ENCODE results near the gene LIFR.

LIFR gene

GRCh38 chr5:38465061-38465460 lies 91.4 kb downstream of the LIFR start:
- peak; percentile 23 for DNase-seq

GRCh38 chr5:38463634-38464521 lies 92.6 kb downstream of the LIFR start:
- no peak for DNase-seq

DNA sequence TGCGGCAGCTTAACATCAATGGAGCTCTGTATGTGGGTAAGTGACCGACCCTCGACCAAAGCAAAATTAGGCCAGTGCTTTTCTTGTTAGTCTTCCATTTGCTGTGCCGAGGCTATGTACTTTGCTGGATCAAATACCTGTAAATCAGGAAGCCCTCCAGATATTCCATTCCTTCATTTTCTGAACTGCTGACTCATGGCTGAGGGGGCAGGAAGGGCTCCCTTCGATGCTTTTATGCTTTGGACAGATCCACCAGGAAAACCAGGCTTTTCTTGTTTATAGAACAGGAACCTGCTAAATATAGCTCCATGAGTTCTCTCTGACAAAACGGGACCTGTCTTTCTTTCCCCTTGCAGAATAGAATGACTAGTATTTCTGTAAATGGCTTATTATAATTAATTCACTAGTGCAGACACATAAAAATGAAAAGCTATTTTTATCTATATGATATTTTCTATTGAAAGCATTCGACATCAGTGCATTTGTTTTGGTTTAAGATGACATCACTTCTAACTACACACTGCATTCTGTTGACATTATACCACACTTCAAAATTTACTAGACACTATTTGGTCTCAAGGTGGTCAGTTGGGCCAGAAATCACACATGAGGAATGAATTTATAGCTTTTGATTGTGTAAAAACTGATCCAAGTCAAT lies 93.3 kb downstream of the LIFR start:
- no peak for DNase-seq

- DNase-seq: no peak
These were observed 98.3 kb downstream of the LIFR start for GRCh38 chr5:38458174-38458573.

GRCh38 chr5:38456657-38457399 lies 99.6 kb downstream of the LIFR start:
- no peak for DNase-seq

- DNase-seq: no peak
These were observed 100.6 kb downstream of the LIFR start for GRCh38 chr5:38455796-38456330.

GRCh38 chr5:38453921-38454320 lies 102.5 kb downstream of the LIFR start:
- DNase-seq: no peak

- no peak for DNase-seq
These were observed 102.9 kb downstream of the LIFR start for GRCh38 chr5:38453506-38453905.

- DNase-seq: no peak
These were observed 104.2 kb downstream of the LIFR start for GRCh38 chr5:38452201-38452600.

DNA sequence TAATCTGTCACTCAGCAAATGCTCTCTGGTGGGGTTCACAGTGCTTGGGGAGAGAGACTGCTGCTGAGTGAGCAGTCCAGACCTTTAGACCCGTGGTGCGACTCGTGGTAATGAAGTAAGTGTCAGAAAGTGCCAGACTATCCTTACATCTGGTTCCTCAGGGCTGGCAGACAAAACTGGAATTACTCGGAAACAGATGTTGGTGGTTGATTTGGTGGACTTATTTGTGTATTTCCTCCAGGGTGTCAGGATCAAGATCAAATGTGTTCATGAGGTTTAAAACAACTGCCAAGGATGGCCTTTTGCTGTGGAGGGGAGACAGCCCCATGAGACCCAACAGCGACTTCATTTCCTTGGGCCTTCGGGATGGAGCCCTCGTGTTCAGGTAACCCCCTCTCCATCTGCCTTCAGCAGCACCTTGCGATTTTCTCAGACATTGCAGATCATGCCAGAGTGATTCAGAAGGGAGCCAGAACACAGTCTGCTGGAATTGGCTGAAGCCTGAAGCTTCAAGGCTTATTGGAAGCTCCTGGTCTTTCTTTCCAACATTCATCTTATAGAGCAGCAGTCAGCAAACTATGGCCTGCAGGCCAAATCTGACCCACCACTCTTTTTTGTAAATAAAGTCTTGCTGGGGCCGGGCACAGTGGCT lies 105.2 kb downstream of the LIFR start:
- no peak for DNase-seq

DNA sequence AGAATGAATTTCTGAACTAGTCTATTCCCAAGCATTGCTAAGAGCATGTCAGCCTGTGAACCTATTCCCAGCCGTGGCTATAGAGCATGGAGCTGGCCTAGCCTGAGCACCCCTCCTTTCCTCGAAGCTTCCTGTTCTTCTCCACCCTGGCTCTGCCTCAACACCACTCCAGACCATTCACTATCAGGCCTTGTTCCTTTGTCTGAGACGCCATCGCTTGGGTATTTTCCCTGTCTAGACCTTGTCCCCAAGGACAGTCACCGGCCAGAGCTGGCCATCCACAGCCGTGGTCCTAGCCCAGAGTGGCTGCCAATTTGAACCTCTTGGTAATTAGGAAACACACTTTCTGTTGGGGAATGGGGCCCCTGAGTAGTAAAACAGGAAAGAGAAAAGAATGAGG lies 105.8 kb downstream of the LIFR start:
- DNase-seq: no peak

- no peak for DNase-seq
These were observed 107.7 kb downstream of the LIFR start for GRCh38 chr5:38448568-38449350.

DNA sequence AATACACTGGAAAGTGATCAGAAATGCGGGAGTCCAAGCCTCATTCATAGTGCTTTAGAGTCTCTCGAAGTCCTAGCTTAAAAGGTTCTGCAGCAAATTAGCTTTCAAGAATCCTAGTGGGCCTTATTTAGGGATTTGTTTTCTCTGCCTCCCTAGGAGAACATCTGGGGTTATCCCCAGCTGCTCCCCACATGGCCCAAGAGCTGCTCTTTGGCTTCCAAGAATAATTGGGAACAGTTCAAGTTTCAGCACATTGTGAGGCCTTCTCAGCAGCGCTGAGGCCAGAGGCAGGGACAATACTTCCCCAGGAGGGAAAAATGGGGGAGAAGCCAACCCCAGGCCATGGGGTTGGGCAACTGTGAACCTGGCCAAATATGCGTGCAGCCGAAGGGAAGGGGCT lies 108.7 kb downstream of the LIFR start:
- DNase-seq: no peak

- DNase-seq: no peak
These were observed 109.4 kb downstream of the LIFR start for GRCh38 chr5:38447056-38447455.

GRCh38 chr5:38446029-38446522 lies 110.4 kb downstream of the LIFR start:
- DNase-seq: no peak

GRCh38 chr5:38445374-38446028 lies 110.9 kb downstream of the LIFR start:
- DNase-seq: no peak

DNA sequence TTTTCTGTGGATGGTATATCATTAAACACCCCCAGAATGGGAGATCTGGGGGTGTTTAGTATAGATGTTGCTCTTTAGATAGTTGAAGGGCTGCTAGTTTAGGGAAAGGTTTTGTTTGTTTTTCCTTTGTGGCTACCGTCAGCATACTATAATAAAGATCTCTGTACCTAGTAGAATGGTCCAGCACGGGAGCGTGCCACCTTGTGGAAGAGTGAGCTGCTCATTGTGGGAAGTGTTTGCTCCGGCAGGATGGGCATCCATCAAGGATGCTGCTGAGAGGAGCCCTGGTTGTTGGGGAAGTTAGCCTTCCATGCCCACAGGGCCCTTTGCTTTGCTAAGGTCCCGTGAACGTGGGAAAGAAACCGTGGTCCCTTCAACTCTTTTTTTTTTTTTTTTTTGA lies 113.1 kb downstream of the LIFR start:
- DNase-seq: no peak

- no peak for DNase-seq
These were observed 114.2 kb downstream of the LIFR start for GRCh38 chr5:38442247-38442573.

DNA sequence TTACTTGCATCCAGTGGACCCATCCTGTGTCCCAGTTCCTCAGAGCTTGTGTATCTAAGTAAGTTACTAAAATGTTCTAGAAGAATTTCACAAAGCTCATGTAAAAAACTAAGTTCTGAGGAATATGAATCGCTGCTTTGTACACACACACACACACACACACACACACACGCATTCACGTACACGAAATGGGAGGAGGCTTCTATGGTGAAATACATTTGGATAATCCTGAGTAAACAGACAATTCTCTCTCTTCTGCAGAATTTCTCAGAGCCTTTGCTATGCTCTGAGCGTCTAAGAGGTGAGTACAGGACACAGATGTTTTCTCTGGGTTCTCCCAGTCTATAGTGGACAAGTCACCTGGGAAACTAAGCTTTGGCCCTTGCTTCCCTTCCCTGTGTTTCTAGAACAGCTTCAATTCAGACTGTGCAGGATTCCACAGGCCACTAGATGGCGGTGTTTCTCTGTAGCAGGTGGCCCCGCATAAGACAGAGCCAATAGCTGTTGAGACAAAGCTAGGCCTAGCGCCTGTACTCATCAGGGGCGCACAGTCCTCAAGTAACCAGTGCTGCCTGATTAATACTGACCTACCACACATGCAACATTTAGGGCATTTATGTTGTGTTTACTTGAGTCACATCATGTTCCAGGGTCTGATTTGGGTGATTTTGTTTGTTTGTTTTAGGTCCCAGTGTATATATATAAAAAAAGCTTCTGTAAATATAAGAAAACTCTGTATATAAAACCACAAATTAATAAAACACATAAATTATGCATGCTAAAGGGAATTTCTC lies 114.8 kb downstream of the LIFR start:
- DNase-seq: peak; percentile 91

GRCh38 chr5:38438757-38439156 lies 117.7 kb downstream of the LIFR start:
- no peak for DNase-seq

Measured in NCI-H1436 (cell line).